ENCODE results near the gene RIMBP2. TPM values are rescaled to one million over a fixed set of nuclear protein-coding genes. Genes with fewer than 3 reads are reported as not detected.

The RIMBP2 gene
- total and polyA plus RNA-seq, 2 experiments from 2014 or later: 0.31 to 0.37 TPM

DNA sequence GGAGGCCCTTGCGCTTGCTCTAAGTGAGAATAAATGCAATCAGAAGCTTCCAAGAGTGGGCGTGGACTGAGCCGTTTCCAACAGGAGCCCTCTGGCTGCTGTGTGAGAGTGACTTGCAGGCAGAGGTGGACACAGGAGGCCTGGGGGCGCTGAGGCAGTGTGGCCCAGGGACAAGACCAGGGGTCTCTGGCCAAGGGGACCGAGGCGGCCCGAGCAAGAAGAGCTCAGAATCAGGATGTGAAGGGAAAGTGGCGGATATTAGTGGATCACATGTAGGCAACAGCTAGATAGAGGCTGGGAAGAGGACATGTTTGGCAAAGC, 8.6 kb downstream of the RIMBP2 start:
- no peak overlapping the region for H3K4me3 Mint-ChIP-seq
- Histone ChIP-seq H3K79me2 (replicated peaks; ENCODE audit: insufficient read depth) (no peaks in the 10 kb centered on the region), H3K9me2 (ENCODE audit: insufficient read depth) (no peaks in the 10 kb centered on the region), H3K27ac (ENCODE audit: low read depth) (no peak overlapping the region), H3K27me3 (ENCODE audit: insufficient read depth) (peaks cover 5% of the 10 kb centered on the region; the same call in 1 of the 2 replicates), H4K20me1 (replicated peaks; ENCODE audit: insufficient read depth) (no peaks in the 10 kb centered on the region), H3K4me3 (no peak overlapping the region), H3K36me3 (ENCODE audit: insufficient read depth) (no peaks in the 10 kb centered on the region), H3F3A (replicated peaks; ENCODE audit: low read depth) (no peaks in the 10 kb centered on the region), H3K4me1 (ENCODE audit: insufficient read depth) (no peaks in the 10 kb centered on the region), H2AFZ (no peak overlapping the region), H3K4me2 (no peak overlapping the region)
- ATAC-seq: no peak
- peaks cover 87% of the 10 kb centered on the region for H3K9me3 Mint-ChIP-seq
- TF ChIP-seq EZH2 (IDR thresholded peaks at IDR 0.05; ENCODE audit: low read depth, unreplicated experiment) (no peak), JUNB (IDR thresholded peaks at IDR 0.05; ENCODE audit: unreplicated experiment) (no peak), ZNF331 (CRISPR knock-in tag; IDR thresholded peaks at IDR 0.05; ENCODE audit: low read depth) (no peak), STAT1 (IDR thresholded peaks at IDR 0.05; ENCODE audit: unreplicated experiment) (no peak), NANOG (IDR thresholded peaks at IDR 0.05; ENCODE audit: borderline replicate concordance) (no peak), CREB1 (CRISPR knock-in tag; IDR thresholded peaks at IDR 0.05; ENCODE audit: low read depth) (no peak)
- TF ChIP-seq, protein P1, sequence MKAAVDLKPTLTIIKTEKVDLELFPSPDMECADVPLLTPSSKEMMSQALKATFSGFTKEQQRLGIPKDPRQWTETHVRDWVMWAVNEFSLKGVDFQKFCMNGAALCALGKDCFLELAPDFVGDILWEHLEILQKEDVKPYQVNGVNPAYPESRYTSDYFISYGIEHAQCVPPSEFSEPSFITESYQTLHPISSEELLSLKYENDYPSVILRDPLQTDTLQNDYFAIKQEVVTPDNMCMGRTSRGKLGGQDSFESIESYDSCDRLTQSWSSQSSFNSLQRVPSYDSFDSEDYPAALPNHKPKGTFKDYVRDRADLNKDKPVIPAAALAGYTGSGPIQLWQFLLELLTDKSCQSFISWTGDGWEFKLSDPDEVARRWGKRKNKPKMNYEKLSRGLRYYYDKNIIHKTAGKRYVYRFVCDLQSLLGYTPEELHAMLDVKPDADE (IDR thresholded peaks at IDR 0.05): no peak
- TF ChIP-seq, protein P2, sequence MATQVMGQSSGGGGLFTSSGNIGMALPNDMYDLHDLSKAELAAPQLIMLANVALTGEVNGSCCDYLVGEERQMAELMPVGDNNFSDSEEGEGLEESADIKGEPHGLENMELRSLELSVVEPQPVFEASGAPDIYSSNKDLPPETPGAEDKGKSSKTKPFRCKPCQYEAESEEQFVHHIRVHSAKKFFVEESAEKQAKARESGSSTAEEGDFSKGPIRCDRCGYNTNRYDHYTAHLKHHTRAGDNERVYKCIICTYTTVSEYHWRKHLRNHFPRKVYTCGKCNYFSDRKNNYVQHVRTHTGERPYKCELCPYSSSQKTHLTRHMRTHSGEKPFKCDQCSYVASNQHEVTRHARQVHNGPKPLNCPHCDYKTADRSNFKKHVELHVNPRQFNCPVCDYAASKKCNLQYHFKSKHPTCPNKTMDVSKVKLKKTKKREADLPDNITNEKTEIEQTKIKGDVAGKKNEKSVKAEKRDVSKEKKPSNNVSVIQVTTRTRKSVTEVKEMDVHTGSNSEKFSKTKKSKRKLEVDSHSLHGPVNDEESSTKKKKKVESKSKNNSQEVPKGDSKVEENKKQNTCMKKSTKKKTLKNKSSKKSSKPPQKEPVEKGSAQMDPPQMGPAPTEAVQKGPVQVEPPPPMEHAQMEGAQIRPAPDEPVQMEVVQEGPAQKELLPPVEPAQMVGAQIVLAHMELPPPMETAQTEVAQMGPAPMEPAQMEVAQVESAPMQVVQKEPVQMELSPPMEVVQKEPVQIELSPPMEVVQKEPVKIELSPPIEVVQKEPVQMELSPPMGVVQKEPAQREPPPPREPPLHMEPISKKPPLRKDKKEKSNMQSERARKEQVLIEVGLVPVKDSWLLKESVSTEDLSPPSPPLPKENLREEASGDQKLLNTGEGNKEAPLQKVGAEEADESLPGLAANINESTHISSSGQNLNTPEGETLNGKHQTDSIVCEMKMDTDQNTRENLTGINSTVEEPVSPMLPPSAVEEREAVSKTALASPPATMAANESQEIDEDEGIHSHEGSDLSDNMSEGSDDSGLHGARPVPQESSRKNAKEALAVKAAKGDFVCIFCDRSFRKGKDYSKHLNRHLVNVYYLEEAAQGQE (IDR thresholded peaks at IDR 0.05; ENCODE audit: unreplicated experiment): no peak
- H3K27ac Mint-ChIP-seq: no peak overlapping the region
- no peak for DNase-seq (ENCODE audit: low spot score)
- H3K27me3 Mint-ChIP-seq (ENCODE audit: insufficient read depth, low read depth, poor library complexity): peaks cover 13% of the 10 kb centered on the region
- H3K4me1 Mint-ChIP-seq: peaks cover 9% of the 10 kb centered on the region; the same call in 2 of the 3 replicates
- H3K36me3 Mint-ChIP-seq (ENCODE audit: low read depth): peaks cover 31% of the 10 kb centered on the region

DNA sequence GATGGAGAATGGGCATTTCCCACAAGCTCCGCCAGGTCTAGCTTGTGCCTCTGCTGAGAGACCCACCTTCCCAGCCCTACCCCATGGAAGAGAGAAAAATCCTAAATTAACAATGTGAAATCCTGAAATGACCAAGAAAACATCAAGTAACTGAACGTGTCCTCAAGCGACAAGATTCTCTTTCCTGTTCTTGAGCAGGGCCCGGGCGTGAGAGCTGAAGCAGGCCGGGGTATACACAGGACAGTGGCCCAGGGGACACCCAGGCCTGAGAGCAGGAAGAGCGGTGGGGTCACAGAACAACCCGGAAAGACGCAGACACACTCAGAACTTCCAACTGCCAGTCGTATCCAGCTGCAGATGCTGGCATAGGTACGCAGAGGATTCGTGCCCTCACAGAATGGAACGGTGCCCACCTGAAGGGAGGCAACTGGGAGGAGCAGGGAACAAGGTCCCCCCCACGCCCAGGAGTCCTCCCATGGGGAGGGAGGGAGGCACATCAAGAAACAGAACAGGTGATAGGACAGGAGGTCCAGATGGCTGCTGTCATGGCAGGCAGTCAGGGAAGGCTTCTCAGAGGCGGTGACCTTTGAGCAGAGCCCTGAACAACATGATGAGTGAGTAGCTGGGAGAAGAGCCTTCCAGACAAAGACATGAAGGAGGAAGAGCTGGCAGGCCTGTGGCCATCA, 9.1 kb downstream of the RIMBP2 start:
- no peaks in the 10 kb centered on the region for H3F3A ChIP-seq (replicated peaks; ENCODE audit: low read depth)
- no peak for TF ChIP-seq POLR2AphosphoS5 (IDR thresholded peaks at IDR 0.05; ENCODE audit: low read depth)
- TF ChIP-seq JUNB (IDR thresholded peaks at IDR 0.05; ENCODE audit: unreplicated experiment): no peak
- TF ChIP-seq, protein P3, sequence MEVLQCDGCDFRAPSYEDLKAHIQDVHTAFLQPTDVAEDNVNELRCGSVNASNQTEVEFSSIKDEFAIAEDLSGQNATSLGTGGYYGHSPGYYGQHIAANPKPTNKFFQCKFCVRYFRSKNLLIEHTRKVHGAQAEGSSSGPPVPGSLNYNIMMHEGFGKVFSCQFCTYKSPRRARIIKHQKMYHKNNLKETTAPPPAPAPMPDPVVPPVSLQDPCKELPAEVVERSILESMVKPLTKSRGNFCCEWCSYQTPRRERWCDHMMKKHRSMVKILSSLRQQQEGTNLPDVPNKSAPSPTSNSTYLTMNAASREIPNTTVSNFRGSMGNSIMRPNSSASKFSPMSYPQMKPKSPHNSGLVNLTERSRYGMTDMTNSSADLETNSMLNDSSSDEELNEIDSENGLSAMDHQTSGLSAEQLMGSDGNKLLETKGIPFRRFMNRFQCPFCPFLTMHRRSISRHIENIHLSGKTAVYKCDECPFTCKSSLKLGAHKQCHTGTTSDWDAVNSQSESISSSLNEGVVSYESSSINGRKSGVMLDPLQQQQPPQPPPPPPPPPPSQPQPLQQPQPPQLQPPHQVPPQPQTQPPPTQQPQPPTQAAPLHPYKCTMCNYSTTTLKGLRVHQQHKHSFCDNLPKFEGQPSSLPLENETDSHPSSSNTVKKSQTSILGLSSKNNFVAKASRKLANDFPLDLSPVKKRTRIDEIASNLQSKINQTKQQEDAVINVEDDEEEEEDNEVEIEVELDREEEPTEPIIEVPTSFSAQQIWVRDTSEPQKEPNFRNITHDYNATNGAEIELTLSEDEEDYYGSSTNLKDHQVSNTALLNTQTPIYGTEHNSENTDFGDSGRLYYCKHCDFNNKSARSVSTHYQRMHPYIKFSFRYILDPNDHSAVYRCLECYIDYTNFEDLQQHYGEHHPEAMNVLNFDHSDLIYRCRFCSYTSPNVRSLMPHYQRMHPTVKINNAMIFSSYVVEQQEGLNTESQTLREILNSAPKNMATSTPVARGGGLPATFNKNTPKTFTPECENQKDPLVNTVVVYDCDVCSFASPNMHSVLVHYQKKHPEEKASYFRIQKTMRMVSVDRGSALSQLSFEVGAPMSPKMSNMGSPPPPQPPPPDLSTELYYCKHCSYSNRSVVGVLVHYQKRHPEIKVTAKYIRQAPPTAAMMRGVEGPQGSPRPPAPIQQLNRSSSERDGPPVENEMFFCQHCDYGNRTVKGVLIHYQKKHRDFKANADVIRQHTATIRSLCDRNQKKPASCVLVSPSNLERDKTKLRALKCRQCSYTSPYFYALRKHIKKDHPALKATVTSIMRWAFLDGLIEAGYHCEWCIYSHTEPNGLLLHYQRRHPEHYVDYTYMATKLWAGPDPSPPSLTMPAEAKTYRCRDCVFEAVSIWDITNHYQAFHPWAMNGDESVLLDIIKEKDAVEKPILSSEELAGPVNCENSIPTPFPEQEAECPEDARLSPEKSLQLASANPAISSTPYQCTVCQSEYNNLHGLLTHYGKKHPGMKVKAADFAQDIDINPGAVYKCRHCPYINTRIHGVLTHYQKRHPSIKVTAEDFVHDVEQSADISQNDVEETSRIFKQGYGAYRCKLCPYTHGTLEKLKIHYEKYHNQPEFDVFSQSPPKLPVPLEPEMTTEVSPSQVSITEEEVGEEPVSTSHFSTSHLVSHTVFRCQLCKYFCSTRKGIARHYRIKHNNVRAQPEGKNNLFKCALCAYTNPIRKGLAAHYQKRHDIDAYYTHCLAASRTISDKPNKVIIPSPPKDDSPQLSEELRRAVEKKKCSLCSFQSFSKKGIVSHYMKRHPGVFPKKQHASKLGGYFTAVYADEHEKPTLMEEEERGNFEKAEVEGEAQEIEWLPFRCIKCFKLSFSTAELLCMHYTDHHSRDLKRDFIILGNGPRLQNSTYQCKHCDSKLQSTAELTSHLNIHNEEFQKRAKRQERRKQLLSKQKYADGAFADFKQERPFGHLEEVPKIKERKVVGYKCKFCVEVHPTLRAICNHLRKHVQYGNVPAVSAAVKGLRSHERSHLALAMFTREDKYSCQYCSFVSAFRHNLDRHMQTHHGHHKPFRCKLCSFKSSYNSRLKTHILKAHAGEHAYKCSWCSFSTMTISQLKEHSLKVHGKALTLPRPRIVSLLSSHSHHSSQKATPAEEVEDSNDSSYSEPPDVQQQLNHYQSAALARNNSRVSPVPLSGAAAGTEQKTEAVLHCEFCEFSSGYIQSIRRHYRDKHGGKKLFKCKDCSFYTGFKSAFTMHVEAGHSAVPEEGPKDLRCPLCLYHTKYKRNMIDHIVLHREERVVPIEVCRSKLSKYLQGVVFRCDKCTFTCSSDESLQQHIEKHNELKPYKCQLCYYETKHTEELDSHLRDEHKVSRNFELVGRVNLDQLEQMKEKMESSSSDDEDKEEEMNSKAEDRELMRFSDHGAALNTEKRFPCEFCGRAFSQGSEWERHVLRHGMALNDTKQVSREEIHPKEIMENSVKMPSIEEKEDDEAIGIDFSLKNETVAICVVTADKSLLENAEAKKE (CRISPR knock-in tag; IDR thresholded peaks at IDR 0.05): no peak
- no peak for TF ChIP-seq CREB1 (CRISPR knock-in tag; IDR thresholded peaks at IDR 0.05; ENCODE audit: low read depth)
- no peak for TF ChIP-seq EZH2 (IDR thresholded peaks at IDR 0.05; ENCODE audit: low read depth, unreplicated experiment)

More for the DNA sequence above, 9.1 kb downstream of the RIMBP2 start:
- Mint-ChIP-seq H3K9me3 (peaks cover 87% of the 10 kb centered on the region), H3K4me3 (no peak overlapping the region), H3K4me1 (peaks cover 9% of the 10 kb centered on the region; the same call in 2 of the 3 replicates), H3K27me3 (ENCODE audit: insufficient read depth, low read depth, poor library complexity) (peaks cover 13% of the 10 kb centered on the region), H3K27ac (no peak overlapping the region), H3K36me3 (ENCODE audit: low read depth) (peaks cover 26% of the 10 kb centered on the region)
- Histone ChIP-seq H3K9me2 (ENCODE audit: insufficient read depth) (no peaks in the 10 kb centered on the region), H3K79me2 (replicated peaks; ENCODE audit: insufficient read depth) (no peaks in the 10 kb centered on the region), H3K27me3 (ENCODE audit: insufficient read depth) (no peaks in the 10 kb centered on the region), H3K4me1 (ENCODE audit: insufficient read depth) (no peaks in the 10 kb centered on the region), H2AFZ (no peak overlapping the region), H3K4me2 (no peak overlapping the region), H3K4me3 (no peak overlapping the region), H4K20me1 (replicated peaks; ENCODE audit: insufficient read depth) (no peaks in the 10 kb centered on the region), H3K36me3 (ENCODE audit: insufficient read depth) (no peaks in the 10 kb centered on the region), H3K27ac (ENCODE audit: low read depth) (no peak overlapping the region)
- ATAC-seq (no peak), DNase-seq (ENCODE audit: low spot score) (no peak)
